GM13976 (cell line): Measurements from ENCODE around the gene LHX4.

Source experiments
- DNase-seq: peaks from one replicate; pipeline ENCODE4 v3.0.0; 2012; ENCODE audit warnings: low spot score
- CTCF ChIP-seq: IDR thresholded peaks from 2 replicates; pipeline ENCODE4 v1.5.1; 2012; ENCODE audit warnings: borderline replicate concordance, mild to moderate bottlenecking; ENCODE audit not compliant: insufficient read depth; ENCODE audit errors: extremely low read depth, missing control alignments, control extremely low read depth
- in situ Hi-C: fragments of 300-500 bp; cut with MboI; formaldehyde crosslinking; loops from one replicate; pipeline ENCODE4 v1.12.0; 2022; ENCODE audit warnings: low sequenced_read_pairs, mixed read lengths, inconsistent platforms; ENCODE audit not compliant: unreplicated experiment

The LHX4 gene

DNA sequence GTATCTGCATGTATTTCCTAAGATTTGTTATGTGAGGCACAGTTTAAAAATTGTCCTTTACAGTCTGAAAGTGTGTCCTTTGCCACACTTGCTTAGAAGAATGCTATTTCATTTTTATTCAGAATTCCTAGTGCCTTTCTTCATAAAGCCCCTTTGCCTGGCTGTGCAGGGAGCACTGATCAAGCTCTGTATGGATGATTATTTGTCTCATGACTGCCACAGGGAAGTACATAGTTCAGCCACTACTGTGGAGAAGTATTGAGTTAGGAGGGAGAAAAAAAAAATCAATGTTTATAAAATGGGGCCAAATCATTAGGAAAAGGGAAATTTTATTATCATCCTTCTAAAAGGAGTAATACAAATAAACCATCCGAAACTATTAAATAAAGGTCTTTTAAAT is 51.4 kb downstream of the LHX4 start:
- in situ Hi-C loops = no loop called here
- DNase-seq = no peak
- no peak for TF ChIP-seq CTCF

DNA sequence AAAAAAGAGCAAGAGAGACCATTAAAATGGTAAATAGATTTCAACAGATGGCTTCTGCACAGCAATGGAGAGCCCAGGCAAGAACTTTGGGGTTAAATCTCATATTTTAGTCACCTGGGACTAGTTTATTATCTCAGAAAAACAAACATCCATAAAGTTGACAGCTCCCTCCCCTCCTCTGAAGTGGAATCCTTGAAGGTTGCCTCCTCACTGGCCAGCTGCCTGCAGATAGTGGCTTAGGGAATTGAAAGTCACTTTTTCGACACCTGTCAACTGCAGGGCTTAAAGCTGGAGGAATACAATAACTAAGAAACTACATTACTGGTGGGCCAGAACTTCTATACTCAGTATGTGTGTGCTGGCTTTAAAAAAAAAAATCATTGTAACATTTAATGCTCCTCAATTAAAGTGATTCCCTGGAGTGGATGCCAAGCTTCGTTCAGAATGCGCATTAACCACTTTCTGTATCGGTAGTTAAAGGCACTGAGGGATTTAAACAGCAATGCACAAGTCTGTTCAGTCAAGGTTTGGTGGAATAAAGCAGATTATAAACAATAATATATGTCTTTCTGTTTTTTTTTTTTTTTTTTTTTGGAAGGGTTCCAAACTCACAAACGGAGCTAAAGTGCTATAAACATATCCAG is 52.5 kb downstream of the LHX4 start:
- in situ Hi-C loops = no loop called here
- TF ChIP-seq CTCF = no peak
- DNase-seq = no peak

DNA sequence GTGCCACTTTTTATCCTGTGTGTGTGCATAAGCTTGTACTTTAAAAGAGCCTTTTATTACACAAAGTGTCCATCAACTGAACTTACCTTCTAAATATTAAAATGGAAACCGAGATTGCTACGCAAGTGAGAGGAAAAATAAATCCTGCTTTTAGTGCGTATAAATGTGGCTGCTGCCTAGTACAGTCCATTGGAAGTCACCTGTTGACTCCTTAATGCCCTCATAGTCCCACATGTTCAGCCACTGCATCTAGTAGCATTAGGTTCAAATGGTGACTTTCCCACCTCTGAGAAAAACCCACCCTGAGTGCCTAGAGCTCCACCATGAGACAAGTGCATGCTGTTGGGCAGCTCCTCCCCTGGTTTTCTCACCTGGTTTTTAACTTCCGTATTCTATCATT is 53.0 kb downstream of the LHX4 start:
- no peak for TF ChIP-seq CTCF

GRCh38 chr1:180286417-180286816 is 56.4 kb downstream of the LHX4 start:
- no peak for TF ChIP-seq CTCF
- in situ Hi-C loops = no loop called here
- no peak for DNase-seq

More for the DNA sequence above, 53.0 kb downstream of the LHX4 start:
- DNase-seq = no peak
- in situ Hi-C loops = no loop called here

- no peak for DNase-seq
- in situ Hi-C loops = no loop called here
- no peak for TF ChIP-seq CTCF
Observed at GRCh38 chr1:180287988-180288705, 58.1 kb downstream of the LHX4 start.

- in situ Hi-C loops = no loop called here
- TF ChIP-seq CTCF = no peak
- DNase-seq = no peak
Observed at GRCh38 chr1:180288940-180289339, 58.9 kb downstream of the LHX4 start.
